Endothelial cell of umbilical vein (primary cell): ENCODE results near the gene DTWD2. TPM values are rescaled to one million over a fixed set of nuclear protein-coding genes. Genes with fewer than 3 reads are reported as not detected.

Experiments used
- BruUV-seq: library from RNA; stranded (reverse); fragments of 400-500 nt; replicated peaks from 2 replicates; lab custom pipeline; 2021; lab: Mats Ljungman, UMichigan
- CTCF ChIA-PET: fragments of 300-600, 350-600 bp; sonication (Branson Sonifier 250); formaldehyde crosslinking; loops from one replicate; lab custom pipeline; 2021; ENCODE audit warnings: antibody characterized with exemption, inconsistent platforms; lab: Charles Lee
- POLR2A ChIA-PET: fragments of 300-600, 350-600 bp; sonication (Branson Sonifier 250); formaldehyde crosslinking; loops from one replicate; lab custom pipeline; 2021; ENCODE audit warnings: antibody characterized with exemption, inconsistent platforms; lab: Charles Lee
- DNase-seq: peaks from one replicate; pipeline ENCODE4 v3.0.0-alpha.2; 2011; ENCODE audit warnings: low read depth, low spot score
- FAIRE-seq: peaks from 2 replicates; lab custom pipeline; 2011; peaks lifted over from hg19 to GRCh38; lab: Jason Lieb, UNC
- H2AFZ ChIP-seq: 2 replicates; pipeline ENCODE4 v1.6.0; 2012; ENCODE audit warnings: low read depth, low read length, control low read depth, inconsistent platforms
- H3K27ac ChIP-seq: 2 replicates; pipeline ENCODE4 v1.5.1; 2011; ENCODE audit warnings: low read depth, mild to moderate bottlenecking, control low read depth, low read length, moderate library complexity; ENCODE audit not compliant: insufficient read depth
- H3K27me3 ChIP-seq, 2 experiments: 2 replicates each; pipeline versions ENCODE4 v1.6.0 to v1.6.1; 2011; ENCODE audit warnings: low read length in 2 of 2, mixed read lengths in 1 of 2; ENCODE audit not compliant: control insufficient read depth in 2 of 2, insufficient read depth in 2 of 2
- H3K36me3 ChIP-seq, 2 experiments: 2 replicates in 1 of 2; 3 replicates in 1 of 2; pipeline ENCODE4 v1.5.1; 2011; ENCODE audit warnings: low read length in 2 of 2, mild to moderate bottlenecking in 1 of 2, moderate library complexity in 1 of 2; ENCODE audit not compliant: control insufficient read depth in 2 of 2, insufficient read depth in 2 of 2; ENCODE audit errors: extremely low read depth in 1 of 2
- H3K4me1 ChIP-seq: 3 replicates; pipeline ENCODE4 v1.5.1; 2011; ENCODE audit warnings: mild to moderate bottlenecking, low read length; ENCODE audit not compliant: control insufficient read depth, insufficient read depth; ENCODE audit errors: extremely low read depth
- H3K4me2 ChIP-seq: 2 replicates; pipeline ENCODE4 v1.6.1; 2011; ENCODE audit warnings: low read length, control low read depth, mixed read lengths; ENCODE audit not compliant: insufficient read depth
- H3K4me3 ChIP-seq, 3 experiments: fragments of 200-600 bp in 1 of 3; sonication (generic), shearing (Covaris generic) in 1 of 3; replicated peaks in 1 of 3; 2 replicates each; pipeline ENCODE4 v1.5.1; 2011 to 2016; ENCODE audit warnings: control low read depth in 3 of 3, low read length in 3 of 3, mild to moderate bottlenecking in 2 of 3, inconsistent platforms in 1 of 3, low read depth in 1 of 3, moderate library complexity in 1 of 3; ENCODE audit not compliant: insufficient read depth in 1 of 3
- H3K79me2 ChIP-seq: 2 replicates; pipeline ENCODE4 v1.6.0; 2012; ENCODE audit warnings: low read length, inconsistent platforms; ENCODE audit not compliant: control insufficient read depth, insufficient read depth
- H3K9ac ChIP-seq: replicated peaks from 2 replicates; pipeline ENCODE3; 2011; ENCODE audit warnings: low read length, control low read depth; ENCODE audit not compliant: insufficient read depth; ENCODE audit errors: extremely low read depth
- H3K9me1 ChIP-seq: replicated peaks from 3 replicates; pipeline ENCODE4 v1.6.0; 2011; ENCODE audit warnings: mild to moderate bottlenecking, low read length; ENCODE audit not compliant: control insufficient read depth, insufficient read depth; ENCODE audit errors: extremely low read depth
- H3K9me3 ChIP-seq: replicated peaks from 2 replicates; pipeline ENCODE4 v1.5.1; 2012; ENCODE audit warnings: low read length, inconsistent platforms; ENCODE audit not compliant: control insufficient read depth, insufficient read depth
- H4K20me1 ChIP-seq: replicated peaks from 2 replicates; pipeline ENCODE3; 2011; ENCODE audit warnings: mild to moderate bottlenecking, low read length; ENCODE audit not compliant: control insufficient read depth, insufficient read depth; ENCODE audit errors: extremely low read depth
- CTCF ChIP-seq, 2 donors: IDR thresholded peaks; 1 replicate in 1 of 2; 2 replicates in 1 of 2; pipeline ENCODE4 v1.5.1; 2011; ENCODE audit warnings: low read length in 2 of 2, mild to moderate bottlenecking in 2 of 2, moderate library complexity in 2 of 2, control low read depth in 1 of 2, inconsistent platforms in 1 of 2, low read depth in 1 of 2; ENCODE audit not compliant: insufficient read depth in 1 of 2; ENCODE audit errors: extremely low read depth in 1 of 2
- EZH2 ChIP-seq: IDR thresholded peaks from 2 replicates; pipeline ENCODE4 v1.6.1; 2012; ENCODE audit warnings: borderline replicate concordance, low read depth, mild to moderate bottlenecking, moderate library complexity, low read length, inconsistent platforms; ENCODE audit not compliant: severe bottlenecking
- FOS ChIP-seq: IDR thresholded peaks from 2 replicates; pipeline ENCODE4 v1.6.1; 2011; ENCODE audit warnings: mild to moderate bottlenecking, low read length, moderate library complexity, borderline replicate concordance; ENCODE audit not compliant: insufficient read depth
- GATA2 ChIP-seq: IDR thresholded peaks from 2 replicates; pipeline ENCODE4 v1.7.0; 2011; ENCODE audit warnings: low read depth, mild to moderate bottlenecking, moderate library complexity, mixed read lengths, low read length; ENCODE audit not compliant: insufficient read length, insufficient read depth
- JUN ChIP-seq: IDR thresholded peaks from 2 replicates; pipeline ENCODE4 v1.6.1; 2011; ENCODE audit warnings: borderline replicate concordance, low read depth; ENCODE audit not compliant: insufficient read length, insufficient read depth
- MAX ChIP-seq: IDR thresholded peaks from 2 replicates; pipeline ENCODE4 v1.6.1; 2011; ENCODE audit not compliant: insufficient read depth, insufficient read length
- POLR2A ChIP-seq: IDR thresholded peaks from 2 replicates; pipeline ENCODE4 v1.6.1; 2012; ENCODE audit warnings: low read depth, mild to moderate bottlenecking, control low read depth, low read length
- POLR2AphosphoS5 ChIP-seq: IDR thresholded peaks from 2 replicates; pipeline ENCODE4 v1.6.1; 2012; ENCODE audit warnings: low read depth, mild to moderate bottlenecking, control low read depth, low read length, moderate library complexity; ENCODE audit not compliant: insufficient read depth
- dilution Hi-C: fragments of 300-500 bp; cut with MboI; formaldehyde crosslinking; loops from one replicate; pipeline ENCODE4 v1.15.0; 2019; ENCODE audit warnings: low sequenced_read_pairs; ENCODE audit not compliant: extremely low pct_ligation_motif_present
- intact Hi-C: fragments of 100-400 bp; cut with micrococcal nuclease; formaldehyde crosslinking; loops from one replicate; pipeline ENCODE4 v1.10.0; 2022
- polyA plus RNA-seq, 4 experiments: library from polyadenylated mRNA; depleted of rRNA in 3 of 4; stranded (reverse) in 3 of 4; unstranded in 1 of 4; fragments of >200 nt; gene quantifications; 2 replicates each; pipeline versions ENCODE4 v1.2.1 to v1.2.3, GENCODE V29; 2011 to 2012; ENCODE audit warnings: missing spikeins in 1 of 4
- total RNA-seq: library from RNA; stranded (reverse); gene quantifications from 2 replicates; pipeline ENCODE4 v1.2.3, GENCODE V29; 2021

The DTWD2 gene
- total and polyA plus RNA-seq, 2 donors (not counting 3 experiments of a cell fraction or from before 2014, with no cell fraction given), result 0.99 to 1.1 TPM

- TF ChIP-seq EZH2 (no peak), POLR2A (no peak), JUN (no peak), POLR2AphosphoS5 (no peak), MAX (no peak), CTCF (IDR thresholded peaks at IDR 0.05; ENCODE audit: extremely low read depth in 1 of 2, insufficient read depth in 1 of 2, low read depth in 1 of 2, low read length in 2 of 2) (no peak), FOS (no peak), GATA2 (no peak)
- H3K27me3 ChIP-seq, result no peaks in the 10 kb centered on the region
- FAIRE-seq (no peak), DNase-seq (no peak)
- H3K79me2 ChIP-seq, result no peaks in the 10 kb centered on the region
- H3K9me3 ChIP-seq, result no peaks in the 10 kb centered on the region
- BruUV-seq, result no TSS peak
- H2AFZ ChIP-seq, result no peak overlapping the region
- no peak overlapping the region for H3K27ac ChIP-seq
- no peaks in the 10 kb centered on the region for H3K36me3 ChIP-seq
- no peak overlapping the region for H3K9ac ChIP-seq
- dilution Hi-C loops (no loop called here), intact Hi-C loops (no loop called here)
- H3K4me1 ChIP-seq, result no peaks in the 10 kb centered on the region
- no peak overlapping the region for H3K4me2 ChIP-seq
- H3K4me3 ChIP-seq, result no peak overlapping the region
- H4K20me1 ChIP-seq, result no peaks in the 10 kb centered on the region
- ChIA-PET CTCF (interaction anchor here (1.5 kb wide), 1 partner anchor 380 kb away, joined by 3 read pairs; no protein-coding TSS in a partner anchor), POLR2A (no interaction called here)
- no peaks in the 10 kb centered on the region for H3K9me1 ChIP-seq
These were observed 43.6 kb upstream of the DTWD2 start for GRCh38 chr5:119031905-119032304.
